HT1080 (cell line): ENCODE measurements around the gene KCNQ5. TPM values are rescaled to one million over a fixed set of nuclear protein-coding genes. Genes with fewer than 3 reads are reported as not detected.

Experiments used
- DNase-seq: peaks from one replicate; pipeline ENCODE4 v3.0.0-alpha.2; 2015; ENCODE audit warnings: low read depth
- total RNA-seq: library from RNA; depleted of rRNA; stranded (reverse); fragments of >200 nt; shearing (Covaris generic); gene quantifications from 2 replicates; pipeline ENCODE4 v1.2.3, GENCODE V29; 2014

KCNQ5 gene
- total RNA-seq, 1 experiment from 2014 or later, result 11.3 TPM

DNA sequence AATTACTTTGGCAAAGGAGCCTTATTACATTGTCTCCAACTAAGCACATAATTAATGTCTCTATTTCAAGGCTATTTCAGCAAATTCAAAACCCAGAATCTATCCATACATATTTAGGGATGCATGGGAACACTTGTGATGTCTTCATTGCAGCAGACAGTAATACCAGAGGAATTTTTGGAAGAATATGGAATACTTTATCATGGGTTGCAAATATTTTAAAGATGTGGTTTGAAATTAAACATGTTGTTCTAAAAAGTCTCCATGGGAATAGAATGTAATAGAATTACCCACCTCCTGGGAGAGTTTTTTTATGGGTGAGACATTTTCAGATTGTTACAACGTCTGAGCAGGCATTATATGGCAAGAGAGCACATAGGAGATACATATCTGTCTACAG is 170.8 kb downstream of the KCNQ5 start:
- DNase-seq, result no peak

DNA sequence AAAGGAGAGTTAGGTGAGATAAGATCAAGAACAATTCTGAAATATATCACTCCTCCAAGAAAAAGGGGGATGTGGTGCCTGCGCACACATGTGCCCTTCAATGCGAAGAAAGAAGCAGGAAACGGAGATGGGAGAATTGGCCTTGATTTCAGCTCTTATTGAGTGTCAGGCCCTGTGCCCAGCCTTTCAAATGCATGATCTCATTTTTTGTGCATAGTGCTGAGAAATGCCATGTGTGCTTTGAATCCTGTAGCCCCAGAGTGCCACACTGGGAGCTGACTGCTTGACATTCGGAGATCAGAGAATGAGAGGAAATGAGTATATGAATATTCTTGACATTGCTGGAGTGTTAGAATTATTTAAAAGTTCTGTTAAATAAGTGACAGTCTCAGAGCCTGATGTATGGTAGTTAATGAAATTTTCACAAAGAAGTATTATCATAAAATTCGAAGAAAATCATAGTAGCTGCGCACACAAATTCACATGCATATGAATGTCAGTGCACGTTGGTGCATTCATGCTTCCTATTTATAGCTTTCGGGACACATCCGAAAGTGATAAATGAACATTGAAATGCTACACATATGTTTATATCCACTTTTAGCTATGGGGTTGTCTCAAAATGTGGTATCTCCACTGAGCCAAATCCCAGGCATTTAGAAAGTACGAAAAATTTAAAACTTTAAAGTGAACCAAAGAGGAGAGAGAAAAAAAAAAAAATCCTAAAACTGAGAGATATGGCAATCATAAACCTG is 172.0 kb downstream of the KCNQ5 start:
- DNase-seq, result no peak

DNA sequence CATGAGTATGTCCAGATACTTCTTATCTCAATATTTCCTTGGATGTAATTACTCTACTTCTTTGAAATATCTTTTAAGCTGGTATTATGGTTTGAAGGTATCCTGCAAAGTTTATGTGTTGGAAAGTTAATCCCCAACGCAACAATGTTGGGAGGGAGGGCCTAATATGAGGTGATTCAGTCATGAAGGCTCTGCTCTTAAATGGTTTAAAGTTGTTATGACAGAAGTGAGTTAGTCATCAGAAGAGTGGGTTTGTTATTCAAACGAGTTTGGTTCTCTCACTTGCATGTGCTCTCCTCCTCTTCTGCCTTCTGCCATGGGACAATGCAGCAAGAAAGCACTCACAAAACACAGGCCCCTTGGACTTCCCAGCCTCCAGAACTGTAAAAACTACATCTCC is 176.3 kb downstream of the KCNQ5 start:
- DNase-seq, result peak; percentile 78

DNA sequence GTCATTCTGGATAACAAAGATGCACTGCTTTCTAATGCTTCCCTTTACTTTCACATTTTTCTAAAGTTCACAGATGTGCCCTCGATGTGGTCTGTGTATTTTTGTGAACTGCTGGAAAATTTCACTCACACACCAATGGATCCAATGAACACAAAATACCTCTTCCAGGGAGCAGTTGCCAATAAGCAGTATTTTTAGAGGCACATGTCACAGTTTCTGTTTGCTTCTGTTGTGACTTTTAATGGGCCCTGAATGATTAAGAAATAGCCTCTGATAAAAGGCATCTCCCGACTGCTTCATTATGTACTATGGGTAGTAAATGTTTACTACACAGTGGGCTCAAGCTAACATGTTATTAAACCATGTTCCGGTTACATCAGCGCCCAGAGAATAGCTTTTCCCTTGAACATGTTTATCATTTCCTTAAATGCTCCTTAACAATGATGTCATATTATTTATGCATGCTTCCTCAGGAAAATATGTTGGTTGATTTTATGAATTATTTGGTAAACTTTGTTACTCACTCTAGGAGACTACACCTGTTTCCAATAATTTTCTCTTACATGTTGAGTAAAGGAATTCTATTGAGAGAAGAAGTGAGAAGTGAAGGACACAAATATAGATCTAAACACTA is 188.0 kb downstream of the KCNQ5 start:
- DNase-seq, result no peak

DNA sequence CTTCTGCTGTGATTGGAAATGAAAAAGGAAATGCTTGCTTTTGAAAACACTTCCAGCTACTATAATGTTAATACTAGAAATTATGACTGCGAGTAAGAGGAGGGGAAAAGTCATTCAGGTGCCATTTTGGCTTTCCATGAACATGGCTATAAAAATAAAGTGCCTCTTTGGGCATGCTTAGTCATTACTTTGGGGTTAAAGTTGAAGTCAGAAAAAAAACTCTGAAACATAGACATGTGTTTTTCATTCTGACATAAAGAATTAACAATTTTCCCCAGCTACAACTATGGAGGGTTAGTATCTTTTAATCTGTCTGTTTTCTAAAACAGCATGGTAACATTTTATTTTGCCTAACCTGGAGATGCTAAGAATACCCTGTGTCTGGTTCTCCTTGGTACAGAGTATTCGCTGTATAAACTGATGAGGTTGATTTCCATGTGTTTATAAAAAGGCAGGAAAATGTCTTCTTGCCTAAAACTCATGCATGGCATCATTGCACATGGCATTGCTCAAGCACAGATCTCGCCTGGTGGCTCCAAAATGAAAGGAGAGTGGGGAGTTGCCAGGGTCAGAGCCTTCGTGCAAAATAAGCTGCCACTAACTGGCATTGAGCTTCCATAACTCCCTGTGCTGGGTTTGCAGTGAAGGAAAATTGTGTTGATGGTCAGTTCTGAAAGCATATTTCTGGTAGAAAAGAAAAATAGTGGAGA is 188.9 kb downstream of the KCNQ5 start:
- no peak for DNase-seq

DNA sequence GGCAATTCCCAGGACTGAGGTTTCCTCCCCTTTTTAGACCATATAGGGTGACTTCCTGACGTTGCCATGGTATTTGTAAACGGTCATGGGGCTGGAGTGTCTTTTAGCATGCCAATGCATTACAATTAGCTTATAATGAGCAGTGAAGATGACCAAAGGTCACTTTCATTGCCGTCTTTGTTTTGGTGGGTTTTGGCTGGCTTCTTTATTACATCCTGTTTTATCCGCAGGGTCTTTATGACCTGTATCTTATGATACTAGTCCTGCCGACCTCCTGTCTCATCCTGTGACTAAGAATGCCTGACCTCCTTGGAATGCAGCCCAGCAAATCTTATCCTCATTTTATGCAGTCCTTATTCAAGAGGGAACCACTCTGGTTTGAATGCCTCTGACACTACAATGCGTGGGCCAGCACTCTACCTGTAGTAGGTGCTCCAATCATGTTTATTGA is 190.1 kb downstream of the KCNQ5 start:
- peak; percentile 91 for DNase-seq

DNA sequence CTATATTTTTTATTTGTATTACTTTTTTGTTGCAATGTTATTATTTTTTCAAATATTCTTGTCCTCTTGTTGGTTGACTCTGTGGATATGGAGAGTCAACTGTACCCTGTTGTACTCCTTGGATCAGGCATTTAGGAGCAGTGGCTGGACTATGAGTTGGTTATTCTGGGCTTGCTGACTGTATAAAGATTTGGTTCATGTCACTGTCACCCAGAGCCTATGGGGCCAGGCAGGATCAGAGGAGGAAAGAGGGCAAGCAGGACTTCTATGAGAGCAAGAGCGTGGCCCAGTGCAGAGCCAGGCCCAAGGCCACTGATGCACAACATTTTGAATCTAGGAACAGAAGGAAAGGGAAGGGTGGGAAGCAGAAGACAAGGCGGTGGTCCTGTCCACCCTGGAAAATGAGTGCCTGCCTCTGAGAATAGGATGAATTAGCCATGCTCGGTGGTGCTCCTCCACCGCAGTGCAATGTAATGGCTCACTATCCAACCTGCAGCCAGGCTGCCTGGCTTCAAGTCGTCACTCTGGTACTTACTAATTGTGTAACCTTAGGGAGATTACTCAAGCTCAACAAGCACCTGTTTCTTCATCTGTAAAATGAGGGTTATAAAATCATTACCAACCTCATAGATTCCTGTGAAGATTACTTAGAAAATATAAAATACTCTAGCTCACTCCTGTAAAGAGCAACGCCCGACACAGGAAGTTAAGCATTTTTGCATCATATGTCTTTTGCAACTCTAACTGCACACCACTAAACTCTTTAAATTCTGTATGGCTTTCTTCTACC is 192.1 kb downstream of the KCNQ5 start:
- no peak for DNase-seq

DNA sequence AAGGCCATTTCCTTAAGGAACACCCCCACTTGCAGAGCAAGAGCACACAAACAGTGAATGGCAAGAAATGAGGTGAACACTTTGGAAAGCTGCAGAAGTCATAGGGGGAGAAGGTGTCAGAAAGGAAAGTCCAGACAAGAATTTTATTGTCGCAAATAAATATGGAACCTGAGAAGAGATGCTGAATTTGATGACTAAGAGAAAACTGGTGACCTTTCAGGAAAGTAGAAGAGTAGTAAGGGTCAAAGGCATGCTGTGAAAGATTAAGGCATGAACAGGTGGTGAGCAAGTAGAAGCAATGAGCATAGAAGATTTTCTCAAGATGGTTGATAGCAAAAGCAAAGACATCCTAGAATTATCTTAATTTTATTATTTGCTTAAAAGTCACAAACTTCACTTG is 194.2 kb downstream of the KCNQ5 start:
- DNase-seq, result no peak

DNA sequence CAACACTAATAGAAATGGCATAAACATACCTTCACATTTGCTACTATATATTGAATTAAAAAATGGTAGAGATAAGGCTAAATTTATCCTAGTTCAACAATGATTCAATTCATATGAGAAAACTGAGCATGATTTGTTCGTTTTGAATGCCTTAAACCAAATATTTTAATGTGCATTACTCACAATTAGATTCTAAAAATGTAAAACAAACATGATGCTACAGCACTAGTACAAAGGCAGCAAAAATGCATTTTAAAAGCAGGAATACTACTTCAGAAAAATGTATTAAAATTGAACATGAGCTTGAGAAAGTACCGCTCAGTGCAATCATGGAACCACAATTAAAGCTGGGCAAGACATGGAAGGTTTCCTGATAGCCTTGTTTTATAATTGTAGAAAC is 195.3 kb downstream of the KCNQ5 start:
- DNase-seq, result no peak

DNA sequence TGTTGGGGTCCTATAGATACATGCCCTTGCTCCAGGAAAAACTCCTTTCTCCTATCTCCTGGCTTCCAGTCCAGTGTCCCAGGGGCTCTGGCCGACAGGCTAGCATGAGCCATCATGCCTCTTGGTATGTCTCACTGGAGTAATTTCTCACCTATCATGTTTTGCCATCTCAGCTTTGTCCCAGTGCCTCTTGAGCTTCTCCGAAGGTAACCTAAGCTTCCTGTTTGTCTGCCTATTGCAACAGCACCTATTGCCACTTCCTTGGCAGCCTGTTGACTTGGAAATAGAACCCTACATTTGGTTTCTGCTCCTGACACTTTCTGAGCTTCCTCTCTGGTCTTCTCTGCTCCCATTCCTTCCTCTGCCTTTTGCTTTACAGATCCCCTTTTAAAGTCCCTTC is 197.7 kb downstream of the KCNQ5 start:
- peak; percentile 34 for DNase-seq

DNA sequence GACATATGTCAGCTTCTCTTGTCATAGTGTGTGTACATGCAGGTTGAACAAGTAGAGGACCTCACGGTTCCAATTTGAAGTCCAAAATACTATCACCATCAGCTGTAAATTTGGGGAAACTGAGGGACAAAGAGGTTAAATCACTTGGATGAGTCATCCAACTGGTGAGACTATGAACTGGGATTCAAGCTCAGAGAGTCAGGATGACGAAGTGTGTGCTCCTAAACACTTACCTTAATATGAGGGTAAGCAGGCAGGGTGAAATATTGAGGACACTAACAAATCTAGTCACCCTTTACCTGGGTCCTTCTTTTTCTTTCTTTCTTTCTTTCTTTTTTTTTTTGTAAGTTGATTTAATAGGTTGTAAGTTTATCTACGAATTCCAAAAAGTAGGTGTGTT is 198.3 kb downstream of the KCNQ5 start:
- no peak for DNase-seq

DNA sequence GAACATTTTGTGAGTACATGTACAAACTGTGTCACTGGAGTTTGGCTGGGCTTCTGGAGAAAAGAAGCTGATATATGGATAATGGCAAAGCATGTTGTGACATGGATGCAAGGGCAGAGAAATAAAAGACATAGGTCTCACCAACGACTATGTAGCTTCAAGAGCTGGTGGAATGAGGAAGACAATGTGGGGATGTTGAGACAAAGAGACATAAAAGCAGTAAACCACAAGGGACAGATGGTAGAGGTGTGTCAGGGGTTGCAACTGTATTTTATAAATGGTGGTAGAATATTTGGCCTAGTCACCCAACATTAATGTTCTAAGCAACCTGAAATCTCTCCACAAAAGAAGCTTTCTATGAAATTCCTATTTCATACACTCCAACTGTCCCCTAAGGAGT is 199.0 kb downstream of the KCNQ5 start:
- no peak for DNase-seq

DNA sequence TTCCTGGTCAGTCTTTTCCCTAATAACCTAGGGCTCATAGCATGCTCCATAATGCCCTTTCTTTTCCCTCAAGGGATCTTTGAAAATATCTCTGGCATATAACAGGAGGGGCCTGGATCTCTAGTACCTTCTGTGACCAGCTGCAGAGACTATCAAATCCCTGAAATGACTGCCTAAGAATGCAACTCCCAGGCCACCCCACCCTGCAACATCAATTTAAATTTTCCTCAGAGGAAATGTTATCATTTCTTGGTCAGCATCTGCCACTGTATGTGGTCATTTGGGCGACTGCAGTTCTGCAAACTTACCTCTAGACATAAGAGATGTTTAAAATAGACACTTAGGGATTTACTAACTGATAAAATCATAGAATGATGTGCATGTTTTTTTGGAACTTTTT is 200.2 kb downstream of the KCNQ5 start:
- no peak for DNase-seq

DNA sequence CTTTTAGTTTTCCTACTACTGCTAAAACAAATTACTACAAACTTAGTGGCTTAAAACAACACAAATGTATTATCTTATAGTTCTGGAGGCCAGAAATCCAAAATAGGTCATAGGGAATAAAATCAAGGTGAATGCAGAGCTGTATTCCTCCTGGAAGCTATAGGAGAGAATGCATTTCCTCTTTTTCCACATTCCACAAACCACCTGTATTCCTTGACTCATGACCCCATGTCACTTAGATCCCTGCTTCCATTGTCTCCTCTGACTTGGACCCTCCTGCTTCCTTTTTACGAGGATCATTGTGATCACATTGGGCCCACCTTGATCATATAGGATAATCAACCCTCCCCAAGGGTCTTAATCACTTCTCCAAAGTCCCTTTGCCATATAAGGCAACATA is 200.8 kb downstream of the KCNQ5 start:
- no peak for DNase-seq

DNA sequence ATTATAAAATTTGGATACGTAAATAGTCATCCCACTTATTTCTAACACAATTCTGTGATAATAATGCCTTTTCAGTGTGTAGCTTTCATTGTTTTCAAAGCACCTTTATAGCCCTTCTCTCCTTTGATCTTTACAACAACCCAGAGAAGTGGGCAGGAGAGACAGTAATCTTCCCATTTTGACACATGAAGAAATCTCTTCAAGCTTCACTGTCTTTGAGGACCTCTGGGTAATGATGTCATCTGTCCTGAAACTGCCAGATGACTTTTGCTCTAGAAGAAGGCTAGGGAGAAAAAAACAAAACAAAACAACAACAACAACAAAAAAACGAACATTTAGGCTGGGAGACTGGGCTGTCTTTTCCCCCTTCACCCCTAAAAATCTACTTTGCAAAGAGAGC is 203.0 kb downstream of the KCNQ5 start:
- DNase-seq, result no peak

DNA sequence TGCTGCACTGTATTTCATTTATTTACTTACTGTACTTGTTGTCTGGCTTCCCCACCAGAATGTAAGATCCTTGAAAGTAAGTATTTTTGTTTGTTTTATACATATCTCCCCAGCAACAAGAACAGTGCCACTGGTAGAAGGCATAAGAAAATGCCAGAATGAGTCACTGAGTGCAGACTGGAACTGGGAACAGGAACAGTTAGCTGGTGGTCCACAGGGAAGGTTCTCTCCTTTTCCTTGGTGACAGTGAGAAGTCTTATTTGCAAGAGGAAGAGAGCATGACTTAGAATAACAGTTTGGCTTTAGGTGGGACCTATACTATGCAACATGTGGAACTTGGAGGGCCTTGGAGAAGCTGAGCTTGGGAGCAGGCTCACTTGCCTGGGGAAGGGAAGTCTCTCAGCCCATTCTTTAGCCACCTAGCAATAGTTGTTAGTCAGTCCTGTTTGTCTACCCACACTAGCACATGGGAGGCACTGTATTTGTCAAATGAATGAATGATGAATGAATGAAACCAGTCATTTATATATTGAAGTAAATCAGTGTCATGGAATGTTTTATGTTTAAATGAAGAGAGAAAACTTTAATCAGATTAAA is 203.5 kb downstream of the KCNQ5 start:
- DNase-seq, result peak; percentile 80

DNA sequence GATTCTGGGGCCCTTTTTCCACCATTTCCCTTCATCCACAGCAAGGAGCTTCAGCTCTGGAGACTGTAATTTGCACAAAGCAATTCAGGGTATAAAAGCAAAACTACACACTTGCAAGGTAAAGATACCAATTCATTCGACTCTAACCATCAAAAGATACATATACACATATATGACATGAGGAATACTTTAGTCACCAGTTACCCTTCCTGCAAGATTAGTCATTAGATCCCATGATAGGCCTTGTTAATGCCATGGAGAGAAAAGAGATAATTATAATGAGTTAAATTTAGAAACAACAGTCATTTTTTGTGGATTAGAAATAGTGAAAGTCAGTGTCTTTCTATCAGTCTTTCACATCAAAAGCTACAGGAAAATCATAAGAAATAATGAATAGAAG is 204.2 kb downstream of the KCNQ5 start:
- peak; percentile 77 for DNase-seq

DNA sequence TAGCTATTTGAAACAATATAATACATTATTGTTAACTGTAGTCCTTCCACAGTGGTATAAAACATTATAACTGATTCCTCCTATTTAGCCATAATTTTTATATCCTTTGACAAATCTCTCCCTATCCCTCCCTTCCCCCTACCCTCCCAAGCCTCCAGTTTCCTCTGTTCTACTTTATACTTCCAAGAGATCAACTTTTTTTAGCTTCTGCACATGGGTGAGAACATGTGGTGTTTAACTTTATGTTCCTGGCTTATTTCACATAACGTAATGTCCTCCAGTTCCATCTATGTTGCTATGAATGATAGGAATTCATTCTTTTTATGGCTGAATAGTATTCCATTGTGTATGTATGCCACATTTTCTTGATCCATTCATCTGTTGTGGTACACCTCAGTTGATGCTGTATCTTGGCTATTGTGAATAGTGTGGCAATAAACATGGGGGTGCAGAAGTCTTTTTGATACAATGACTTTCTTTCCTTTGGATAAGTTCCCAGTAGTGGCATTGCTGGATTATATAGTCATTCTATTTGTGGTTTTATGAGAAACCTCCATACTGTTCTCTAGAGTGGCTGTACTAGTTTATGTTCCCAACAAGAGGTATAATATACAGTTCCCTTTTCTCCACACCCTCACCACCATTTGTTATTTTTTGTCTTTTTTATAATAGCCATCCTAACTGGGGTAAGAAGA is 205.0 kb downstream of the KCNQ5 start:
- peak; percentile 94 for DNase-seq

DNA sequence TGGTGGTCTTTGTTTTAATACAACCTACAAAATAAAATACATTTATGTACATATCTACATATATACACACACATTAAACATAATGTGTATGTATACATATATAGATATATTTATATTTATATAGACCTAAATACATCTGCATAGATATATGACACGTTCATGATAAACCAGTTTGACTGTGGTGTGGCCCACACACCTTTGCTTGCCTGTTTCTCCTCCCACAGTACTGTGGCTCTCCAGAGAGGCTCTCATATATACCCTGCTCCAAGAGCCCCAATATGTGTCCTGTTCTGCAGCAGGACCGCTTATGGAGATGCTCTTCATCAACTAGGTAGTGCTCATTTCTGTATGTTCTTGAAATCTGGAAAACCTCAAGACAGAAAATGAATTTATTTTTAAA is 207.0 kb downstream of the KCNQ5 start:
- DNase-seq, result no peak

DNA sequence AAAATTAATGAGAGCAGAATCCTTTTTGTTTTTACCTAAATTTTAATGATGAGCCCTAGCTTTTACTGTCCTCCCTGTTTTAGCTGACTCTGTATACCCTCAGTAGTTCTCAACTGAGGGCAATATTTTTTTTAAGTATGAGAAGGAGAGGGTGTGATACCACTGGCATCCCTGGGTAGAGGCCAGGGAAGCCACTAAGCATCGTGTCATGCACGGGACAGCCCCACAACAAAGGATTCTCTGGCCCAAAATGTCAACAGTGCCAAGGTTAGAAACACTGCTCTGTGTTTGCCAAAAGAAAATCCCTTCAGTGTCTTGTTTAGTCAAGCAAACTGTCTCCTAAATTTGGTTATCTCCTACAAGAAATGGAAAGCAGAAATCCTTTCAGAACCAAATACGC is 210.4 kb downstream of the KCNQ5 start:
- no peak for DNase-seq

DNA sequence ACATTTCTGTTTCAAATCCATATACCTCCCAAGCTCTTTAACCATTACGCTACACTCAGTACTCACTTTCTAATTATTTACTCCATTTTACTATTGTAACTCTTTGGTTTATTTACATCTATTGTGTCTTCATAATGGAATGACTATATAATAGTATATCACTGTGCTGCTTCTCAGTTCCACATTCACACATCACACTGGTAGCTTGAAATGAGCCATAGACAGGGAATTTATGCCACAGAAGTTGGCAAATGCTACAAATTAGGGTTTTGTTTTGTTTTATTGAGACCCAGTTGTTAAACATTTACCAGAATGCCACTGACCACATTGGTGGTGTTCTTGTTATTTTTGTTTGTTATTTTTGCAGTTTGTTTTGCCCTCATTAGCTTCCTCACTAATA is 213.9 kb downstream of the KCNQ5 start:
- no peak for DNase-seq
